HG02884 (cell line): ENCODE results near the gene CTNNA2.

Experiments used
- ATAC-seq: cut with Tn5 transposase; IDR thresholded peaks from one replicate; pipeline ENCODE4 v1.9.1; 2021; ENCODE audit warnings: mild to moderate bottlenecking, moderate library complexity; ENCODE audit not compliant: unreplicated experiment

Gene CTNNA2

GRCh38 chr2:80303909-80304837 lies 791.3 kb downstream of the CTNNA2 start, which contains the start of gene LRRTM1:
TSS of gene LRRTM1 (minus strand) at chr2:80304752. CDS start at chr2:80303819, 933 bp downstream.
- no peak for ATAC-seq

- ATAC-seq: no peak
Measured at GRCh38 chr2:80311304-80311703, 798.5 kb downstream of the CTNNA2 start.

DNA sequence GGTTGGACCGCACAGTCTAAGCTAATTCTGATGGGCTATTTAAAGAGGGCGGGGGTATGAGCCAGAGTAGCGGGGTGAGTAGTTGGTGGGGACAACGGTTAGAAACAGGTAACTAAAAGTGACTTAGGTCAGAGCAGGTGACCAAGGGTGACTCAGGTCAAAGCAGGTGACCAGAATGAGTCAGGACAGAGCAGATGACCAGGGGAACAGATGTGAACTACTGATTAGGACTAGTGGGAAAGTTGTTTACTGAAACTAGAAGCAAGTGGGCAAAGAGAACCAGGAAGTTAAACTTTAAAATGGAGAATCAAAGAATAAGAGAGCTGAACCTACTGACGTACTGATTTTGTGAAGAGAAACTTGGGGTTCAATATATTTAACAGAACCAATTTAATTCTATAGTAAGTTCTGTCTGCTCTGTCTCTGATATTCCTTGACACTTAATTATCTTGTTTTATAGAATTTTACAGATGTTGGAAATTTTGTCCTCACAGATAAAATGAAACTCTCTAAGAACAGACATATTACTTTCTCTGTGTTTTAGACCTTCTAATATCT lies 799.5 kb downstream of the CTNNA2 start:
- ATAC-seq: no peak

DNA sequence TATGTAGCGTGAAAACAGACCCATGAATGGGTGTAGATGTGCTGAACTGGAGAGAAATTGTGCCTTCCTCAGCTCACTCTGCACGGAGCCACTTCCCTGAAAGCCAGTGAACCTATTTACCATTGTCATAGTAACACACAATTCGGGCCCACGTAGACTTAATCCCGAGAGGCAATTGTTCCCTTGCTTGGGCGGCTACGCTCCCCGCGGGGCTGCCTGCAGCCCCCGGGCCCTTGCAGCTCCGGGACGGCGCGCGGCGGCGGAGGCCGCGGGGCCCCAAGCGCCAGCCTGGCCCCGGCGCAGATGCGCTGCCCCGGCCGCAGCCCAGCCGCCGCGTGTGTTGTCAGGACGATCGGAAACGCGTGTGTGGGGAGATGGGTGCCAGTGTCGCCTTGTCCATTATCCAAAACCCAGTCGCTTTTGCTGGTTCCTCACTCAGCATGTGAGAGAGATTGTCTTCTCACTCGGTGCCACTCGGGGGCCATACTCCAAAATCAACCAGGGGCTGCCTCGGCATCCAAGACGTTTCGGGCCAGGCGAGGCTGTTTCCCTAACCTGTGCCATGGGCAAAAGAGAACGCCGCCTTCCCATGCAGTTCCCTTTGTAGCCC lies 809.6 kb downstream of the CTNNA2 start:
- no peak for ATAC-seq

- no peak for ATAC-seq
Measured at GRCh38 chr2:80322958-80323357, 810.1 kb downstream of the CTNNA2 start.

DNA sequence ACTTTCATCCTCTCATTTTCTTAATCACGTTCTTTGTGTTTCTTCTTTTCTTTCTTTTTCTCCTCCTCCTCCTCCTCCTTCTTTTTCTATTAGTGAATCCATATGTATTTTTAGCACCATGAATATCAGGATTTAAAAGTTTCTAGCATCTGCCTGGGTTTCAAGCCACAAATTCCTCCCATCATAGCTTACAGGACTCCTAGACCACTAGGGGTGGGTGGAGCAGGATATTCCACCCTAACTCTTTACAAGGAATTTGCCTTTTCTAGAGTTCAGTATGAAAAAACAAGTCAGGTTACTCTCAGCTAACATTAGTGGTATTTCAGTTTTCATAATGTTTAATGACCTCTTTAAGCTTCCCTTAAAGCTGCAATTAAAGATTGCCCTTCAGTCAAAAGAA lies 810.8 kb downstream of the CTNNA2 start:
- ATAC-seq: no peak

- no peak for ATAC-seq
Measured at GRCh38 chr2:80324525-80324924, 811.7 kb downstream of the CTNNA2 start.

DNA sequence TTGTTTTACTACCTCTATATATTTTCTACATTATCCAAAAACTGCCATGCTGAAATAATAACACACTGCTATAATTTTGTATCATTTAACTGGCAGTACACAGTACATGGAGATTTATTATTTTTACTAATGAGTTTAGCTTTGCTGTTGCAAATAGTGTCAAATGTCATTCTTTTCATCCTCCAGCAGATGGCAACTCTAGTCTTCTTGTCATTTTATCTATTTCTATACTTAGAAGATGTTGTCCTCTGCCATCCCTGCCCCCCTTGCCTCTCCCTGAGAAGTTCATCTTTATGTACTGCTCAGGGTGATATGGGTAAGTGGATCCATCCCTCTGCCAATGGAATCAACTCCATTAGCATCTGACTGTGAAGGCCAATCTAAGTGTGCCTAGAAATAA lies 813.4 kb downstream of the CTNNA2 start:
- no peak for ATAC-seq

- ATAC-seq: no peak
Measured at GRCh38 chr2:80326861-80327260, 814.0 kb downstream of the CTNNA2 start.

- no peak for ATAC-seq
Measured at GRCh38 chr2:80328159-80328571, 815.3 kb downstream of the CTNNA2 start.

DNA sequence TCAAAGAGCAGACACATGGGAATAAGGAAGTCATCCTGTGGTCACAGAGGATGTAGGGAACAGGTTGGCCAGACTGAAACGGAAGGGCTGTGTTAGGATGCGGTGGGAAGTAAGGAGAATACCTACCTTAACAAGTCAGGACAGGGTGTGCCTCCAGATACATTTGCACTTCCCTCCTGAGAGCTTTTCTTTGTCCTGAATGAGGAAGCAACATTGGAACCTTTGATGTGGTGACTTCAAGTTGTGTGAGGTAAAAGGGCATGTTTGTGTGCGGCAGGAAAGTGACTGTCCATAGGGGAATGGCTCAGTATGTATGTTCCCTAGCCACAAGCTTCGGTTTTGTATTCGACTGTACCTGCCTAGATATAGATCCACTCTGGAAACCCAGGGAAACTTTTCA lies 816.6 kb downstream of the CTNNA2 start:
- no peak for ATAC-seq

DNA sequence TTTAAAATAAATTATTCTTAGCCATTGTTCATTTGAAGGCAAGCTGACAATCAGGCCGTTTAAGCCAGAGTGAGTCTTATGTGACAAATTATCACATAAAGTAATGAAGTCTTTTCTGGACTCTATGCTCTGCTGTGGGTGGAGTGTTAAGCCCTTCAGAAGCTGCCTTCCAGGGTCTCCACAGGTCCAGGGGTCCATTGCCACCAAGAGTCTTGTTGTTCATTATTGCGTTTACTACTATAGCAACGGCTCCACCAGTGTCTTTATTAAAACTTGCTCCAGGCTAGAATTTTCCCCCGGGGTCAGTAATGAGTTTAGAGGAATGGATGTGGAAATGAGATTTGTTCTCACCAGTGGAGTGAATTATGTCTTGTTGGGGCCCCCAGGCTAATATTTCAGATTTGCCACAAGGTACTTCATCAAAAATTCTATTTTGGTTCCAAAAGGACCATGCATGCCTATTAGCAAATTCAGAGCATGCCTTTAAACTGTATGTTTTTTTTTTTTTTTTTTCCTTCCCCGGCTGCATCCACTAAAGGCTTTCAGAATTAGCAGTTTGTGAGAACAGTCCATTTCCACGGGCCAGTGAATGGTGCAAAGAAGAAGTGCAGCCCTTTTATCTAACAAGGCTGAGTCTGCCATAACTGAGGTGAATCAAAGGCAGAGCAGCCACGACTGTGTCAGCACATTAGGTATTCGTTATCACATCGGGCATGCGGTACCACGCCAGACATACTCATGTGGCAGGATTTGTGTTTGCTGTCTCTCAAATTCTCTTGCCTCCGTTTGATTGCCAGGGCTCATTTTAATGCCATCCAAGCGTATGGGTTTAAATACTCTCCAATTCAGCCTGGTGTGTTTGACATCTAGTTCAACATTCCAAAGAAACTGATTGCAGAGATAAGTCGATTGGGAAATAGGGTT lies 817.9 kb downstream of the CTNNA2 start:
- ATAC-seq: no peak

DNA sequence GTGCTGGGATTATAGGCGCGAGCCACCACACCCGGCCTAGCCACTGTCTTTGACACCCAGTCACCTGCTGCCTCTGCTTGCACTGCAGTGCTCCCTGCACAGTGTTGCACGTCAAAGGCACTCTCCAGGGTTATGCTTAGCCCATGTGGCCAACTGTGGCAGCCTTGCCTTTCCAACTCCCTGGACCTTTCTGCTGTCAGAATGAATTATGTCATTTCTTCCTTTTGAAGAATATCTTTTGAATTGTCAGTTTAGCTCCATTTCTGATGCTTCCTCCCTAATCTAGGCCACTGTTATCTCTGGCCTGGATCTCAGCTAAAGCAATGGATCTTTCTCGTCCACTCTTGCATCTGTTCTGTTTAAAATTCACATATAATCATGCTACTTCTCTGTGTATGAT lies 821.0 kb downstream of the CTNNA2 start:
- no peak for ATAC-seq

DNA sequence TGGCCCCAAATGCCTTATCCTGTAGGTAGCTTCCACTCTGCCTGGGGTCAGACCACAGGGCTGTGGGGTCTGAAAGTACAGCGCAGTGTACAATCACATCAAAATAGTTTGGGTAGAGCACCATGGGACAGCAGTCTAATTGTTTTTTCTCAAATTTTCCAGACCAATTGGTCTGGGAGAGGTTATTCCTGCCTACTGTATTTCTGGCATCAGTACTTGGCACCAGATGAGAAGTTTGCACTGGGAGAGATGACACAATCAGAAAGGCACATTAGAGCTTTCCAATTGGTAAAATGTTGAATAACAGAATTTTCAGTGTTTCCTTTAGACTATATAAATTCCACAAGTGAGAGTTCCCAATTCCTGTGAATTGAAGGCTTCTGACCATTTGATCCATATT lies 822.6 kb downstream of the CTNNA2 start:
- no peak for ATAC-seq

- no peak for ATAC-seq
Measured at GRCh38 chr2:80338794-80339193, 825.9 kb downstream of the CTNNA2 start.

DNA sequence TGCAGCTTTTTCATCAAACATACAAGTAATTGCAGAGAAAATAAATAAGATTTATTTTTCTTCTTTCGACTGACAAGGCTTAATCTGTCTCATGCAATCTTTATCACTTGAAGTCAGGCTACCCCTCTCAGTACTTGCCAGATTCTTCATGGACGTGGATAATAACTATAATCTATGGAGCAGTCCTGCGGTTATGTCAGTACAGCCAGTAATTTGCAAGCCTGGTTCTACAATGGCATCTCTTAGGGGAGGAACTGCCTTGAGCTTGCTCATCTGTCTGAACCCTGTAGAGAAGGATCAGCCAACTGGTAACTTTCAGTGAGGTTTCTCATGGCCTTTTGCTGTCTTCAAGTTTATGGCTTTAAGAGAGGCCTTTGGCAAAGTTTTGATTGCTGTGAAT lies 827.2 kb downstream of the CTNNA2 start:
- ATAC-seq: no peak

- ATAC-seq: no peak
Measured at GRCh38 chr2:80348078-80348477, 835.2 kb downstream of the CTNNA2 start.

GRCh38 chr2:80348953-80349352 lies 836.1 kb downstream of the CTNNA2 start:
- no peak for ATAC-seq

DNA sequence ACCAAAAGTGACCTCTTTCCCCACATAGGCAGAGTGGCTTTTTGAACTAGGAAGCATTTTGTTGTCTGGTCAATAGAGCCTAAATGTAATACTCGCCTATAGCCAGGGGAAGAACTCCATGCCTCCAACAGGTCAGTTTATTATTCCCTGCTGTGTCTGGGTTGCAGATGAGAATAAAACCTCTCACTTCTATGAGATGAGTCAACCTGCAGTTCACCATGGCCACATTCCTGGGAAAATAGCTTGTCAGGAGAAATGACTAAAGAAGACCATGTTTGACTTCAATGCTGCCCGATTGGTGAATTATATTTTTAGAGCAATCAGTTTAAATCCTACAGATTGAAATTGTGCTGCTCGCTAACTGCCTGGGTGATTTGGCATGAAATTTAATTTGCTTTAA lies 838.4 kb downstream of the CTNNA2 start:
- no peak for ATAC-seq

- no peak for ATAC-seq
Measured at GRCh38 chr2:80354858-80355257, 842.0 kb downstream of the CTNNA2 start.

DNA sequence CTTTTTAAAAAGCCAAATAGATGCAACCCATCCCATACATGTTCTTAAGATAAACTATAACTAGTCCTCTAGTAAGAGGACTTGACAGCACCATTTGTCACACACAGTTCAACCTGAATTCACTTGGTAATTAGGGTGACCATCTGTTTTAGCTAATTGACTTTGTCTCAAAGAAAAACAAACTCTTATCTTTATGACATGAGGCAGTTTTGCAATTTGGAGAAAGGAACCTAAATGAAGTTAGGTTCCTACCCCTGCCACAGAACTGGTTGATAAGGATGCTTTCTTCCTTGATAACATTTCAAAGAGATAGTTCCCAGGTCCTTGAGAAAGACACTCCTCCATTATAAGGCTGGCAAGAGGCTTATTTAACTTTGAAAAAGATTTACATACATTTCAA lies 849.1 kb downstream of the CTNNA2 start:
- no peak for ATAC-seq
